GM19438 (cell line): ENCODE data around the gene ANKRD12.
"Not testable (repeated sequence)": the region's sequence is repeated elsewhere in the genome, so short reads cannot be mapped to it uniquely, and the experiment has no call there.

Source experiments
- ATAC-seq: cut with Tn5 transposase; IDR thresholded peaks from one replicate; pipeline ENCODE4 v1.9.1; 2021; ENCODE audit warnings: low read depth; ENCODE audit not compliant: unreplicated experiment

Gene ANKRD12

DNA sequence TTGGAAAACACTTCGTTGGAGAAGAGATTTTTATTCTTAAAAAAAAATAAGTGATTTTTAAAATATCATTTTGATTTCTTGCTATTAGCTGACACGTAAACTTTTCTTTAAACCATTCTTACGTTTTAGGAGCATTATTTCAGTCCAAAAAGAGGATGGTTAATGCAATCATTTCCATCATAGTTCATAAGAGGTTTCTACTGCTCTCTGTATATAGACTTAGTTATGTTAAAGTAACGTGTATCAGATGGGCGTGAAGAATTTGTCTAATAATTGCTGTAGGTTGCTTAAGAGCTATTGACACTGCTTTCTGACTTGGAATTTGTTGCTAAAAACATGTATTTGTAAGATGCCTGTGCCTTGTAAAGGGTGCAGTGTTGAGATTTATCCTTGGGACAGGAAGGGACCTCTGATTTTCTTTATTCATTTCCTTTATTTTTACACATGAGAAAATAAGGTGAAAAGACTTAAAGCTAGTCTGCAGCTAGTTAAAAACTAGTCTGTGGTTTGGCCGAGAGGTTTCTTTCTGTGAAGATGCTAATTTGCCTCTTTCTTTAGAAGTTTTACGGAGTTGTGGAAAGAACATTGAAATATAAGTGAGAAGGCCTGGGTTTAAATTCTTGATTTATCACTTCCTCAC lies 2.9 kb downstream of the ANKRD12 start:
- no peak for ATAC-seq

DNA sequence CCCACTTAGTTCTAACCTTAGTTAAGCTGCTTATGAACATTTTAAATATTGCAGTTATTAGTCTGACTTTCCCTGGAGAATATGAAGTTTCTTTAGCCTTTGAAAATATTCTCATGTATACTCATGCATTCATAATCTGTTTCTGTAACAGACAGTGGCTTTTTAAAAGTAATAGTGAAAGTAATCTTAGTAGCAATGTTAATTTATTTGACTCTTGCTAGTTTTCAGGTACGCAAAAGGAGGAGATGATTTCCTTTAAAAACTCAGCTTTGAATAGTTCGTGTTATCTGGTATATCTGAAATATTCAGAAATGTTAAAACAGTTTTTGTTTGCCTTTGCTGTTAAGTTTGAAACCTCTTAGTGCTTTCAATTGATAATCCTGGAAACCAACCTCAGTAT lies 3.8 kb downstream of the ANKRD12 start:
- ATAC-seq, result no peak

GRCh38 chr18:9140984-9141383 lies 4.4 kb downstream of the ANKRD12 start:
- no peak for ATAC-seq

- ATAC-seq, result no peak
Observed at GRCh38 chr18:9146224-9146623, 9.6 kb downstream of the ANKRD12 start.

- no peak for ATAC-seq
Observed at GRCh38 chr18:9147440-9148202, 11.0 kb downstream of the ANKRD12 start.

DNA sequence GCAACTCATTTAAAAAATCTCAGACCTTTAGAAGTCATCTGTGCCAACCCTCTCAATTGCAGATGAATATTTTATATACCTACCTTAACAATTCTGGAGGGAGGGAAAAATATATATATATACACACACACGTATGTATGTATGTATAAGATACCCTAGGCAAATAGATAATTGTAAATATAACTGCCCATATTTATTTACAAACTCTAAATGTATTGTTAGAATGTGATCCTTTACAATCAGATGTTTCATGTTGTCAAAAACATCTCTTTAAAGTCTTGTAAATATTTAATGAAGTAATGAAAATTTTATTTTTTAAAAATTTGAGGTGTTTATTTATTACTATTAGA lies 11.6 kb downstream of the ANKRD12 start:
- ATAC-seq, result no peak

- no peak for ATAC-seq
Observed at GRCh38 chr18:9150121-9150520, 13.5 kb downstream of the ANKRD12 start.

GRCh38 chr18:9153256-9153655 lies 16.7 kb downstream of the ANKRD12 start:
- no peak for ATAC-seq

- ATAC-seq, result no peak
Observed at GRCh38 chr18:9156604-9157249, 20.1 kb downstream of the ANKRD12 start.

- no peak for ATAC-seq
Observed at GRCh38 chr18:9157806-9158205, 21.2 kb downstream of the ANKRD12 start.

DNA sequence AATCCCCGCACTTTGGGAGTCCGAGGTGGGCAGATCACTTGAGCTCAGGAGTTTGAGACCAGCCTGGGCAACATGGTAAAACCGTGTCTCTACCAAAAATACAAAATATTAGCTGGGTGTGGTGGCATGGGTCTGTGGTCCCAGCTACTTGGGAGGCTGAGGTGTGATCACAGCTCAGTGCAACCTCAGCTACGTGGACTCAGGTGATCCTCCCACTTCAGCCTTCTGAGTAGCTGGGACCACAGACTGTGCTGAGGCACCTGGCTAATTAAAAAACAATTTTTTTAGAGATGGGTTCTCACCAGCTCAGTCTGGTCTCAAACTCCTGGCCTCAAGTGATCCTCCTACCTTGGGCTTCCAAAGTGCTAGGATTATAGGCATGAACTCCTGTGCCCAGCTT lies 23.4 kb downstream of the ANKRD12 start:
- ATAC-seq, result no peak

DNA sequence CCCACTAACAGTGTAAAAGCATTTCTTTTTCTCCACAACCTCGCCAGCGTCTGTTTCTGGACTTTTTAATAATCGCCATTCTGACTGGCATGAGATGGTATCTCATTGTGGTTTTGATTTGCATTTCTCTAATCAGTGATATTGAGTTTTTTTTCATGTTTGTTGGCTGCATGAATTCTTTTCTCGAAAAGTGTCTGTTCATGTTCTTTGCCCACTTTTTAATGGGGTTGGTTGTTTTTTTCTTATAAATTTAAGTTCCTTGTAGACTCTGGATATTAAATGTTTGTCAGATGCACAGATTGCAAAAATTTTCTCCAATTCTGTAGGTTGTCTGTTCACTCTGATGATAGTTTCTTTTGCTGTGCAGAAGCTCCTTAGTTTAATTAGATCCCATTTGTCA lies 26.1 kb downstream of the ANKRD12 start:
- not testable (repeated sequence) for ATAC-seq

DNA sequence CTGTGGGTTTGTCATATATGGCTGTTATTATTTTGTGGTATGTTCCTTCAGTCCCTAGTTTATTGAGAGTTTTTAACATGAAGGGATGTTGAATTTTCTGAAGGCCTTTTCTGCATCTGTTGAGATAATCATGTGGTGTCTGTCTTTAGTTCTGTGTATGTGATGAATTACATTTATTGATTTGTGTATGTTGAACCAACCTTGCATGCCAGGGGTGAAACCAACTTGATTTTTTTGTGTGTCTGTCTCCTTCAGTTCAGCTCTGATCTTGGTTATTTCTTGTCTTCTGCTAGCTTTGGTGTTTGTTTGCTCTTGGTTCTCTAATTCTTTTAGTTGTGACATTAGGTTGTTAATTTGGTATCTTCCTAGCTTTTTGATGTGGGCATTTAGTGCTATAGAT lies 27.6 kb downstream of the ANKRD12 start:
- ATAC-seq, result not testable (repeated sequence)

DNA sequence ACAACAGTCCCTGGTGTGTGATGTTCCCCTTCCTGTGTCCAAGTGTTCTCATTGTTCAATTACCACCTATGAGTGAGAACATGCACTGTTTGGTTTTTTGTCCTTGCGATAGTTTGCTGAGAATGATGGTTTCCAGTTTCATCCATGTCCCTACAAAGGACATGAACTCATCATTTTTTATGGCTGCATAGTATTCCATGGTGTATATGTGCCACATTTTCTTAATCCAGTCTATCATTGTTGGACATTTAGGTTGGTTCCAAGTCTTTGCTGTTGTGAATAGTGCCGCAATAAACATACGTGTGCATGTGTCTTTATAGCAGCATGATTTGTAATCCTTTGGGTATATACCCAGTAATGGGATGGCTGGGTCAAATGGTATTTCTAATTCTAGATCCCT lies 29.3 kb downstream of the ANKRD12 start:
- ATAC-seq, result not testable (repeated sequence)

DNA sequence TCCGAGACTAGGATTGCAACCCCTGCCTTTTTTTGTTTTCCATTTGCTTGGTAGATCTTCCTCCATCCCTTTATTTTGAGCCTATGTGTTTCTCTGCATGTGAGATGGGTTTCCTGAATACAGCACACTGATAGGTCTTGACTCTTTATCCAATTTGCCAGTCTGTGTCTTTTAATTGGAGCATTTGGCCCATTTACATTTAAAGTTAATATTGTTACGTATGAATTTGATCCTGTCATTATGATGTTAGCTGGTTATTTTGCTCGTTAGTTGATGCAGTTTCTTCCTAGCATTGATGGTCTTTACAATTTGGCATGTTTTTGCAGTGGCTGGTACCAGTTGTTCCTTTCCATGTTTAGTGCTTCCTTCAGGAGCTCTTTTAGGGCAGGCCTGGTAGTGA lies 32.9 kb downstream of the ANKRD12 start:
- ATAC-seq, result not testable (repeated sequence)

- not testable (repeated sequence) for ATAC-seq
Observed at GRCh38 chr18:9171919-9172318, 35.3 kb downstream of the ANKRD12 start.

DNA sequence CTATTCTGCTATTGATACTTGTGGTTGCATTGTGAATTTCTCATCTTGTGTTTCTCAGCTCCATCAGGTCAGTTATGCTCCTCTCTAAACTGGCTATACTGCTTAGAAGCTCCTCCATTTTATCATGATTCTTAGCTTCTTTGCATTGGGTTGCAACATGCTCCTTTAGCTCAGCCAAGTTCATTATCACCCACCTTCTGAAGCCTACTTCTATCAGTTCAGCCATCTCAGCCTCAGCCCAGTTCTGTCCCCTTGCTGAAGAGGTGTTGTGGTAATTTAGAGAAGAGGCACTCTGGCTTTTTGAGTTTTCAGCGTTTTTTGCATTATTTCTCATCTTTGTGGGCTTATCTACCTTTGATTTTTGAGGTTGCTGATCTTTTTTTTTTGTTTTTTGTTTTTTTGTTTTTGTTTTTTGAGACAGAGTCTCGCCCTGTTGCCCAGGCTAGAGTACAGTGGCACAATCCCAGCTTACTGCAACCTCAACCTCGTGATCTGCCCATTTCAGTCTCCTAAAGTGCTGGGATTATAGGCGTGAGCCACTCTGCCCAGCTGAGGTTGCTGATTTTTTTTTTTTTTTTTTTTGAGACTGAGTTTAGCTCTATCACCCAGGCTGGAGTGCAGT lies 36.0 kb downstream of the ANKRD12 start:
- no peak for ATAC-seq

- ATAC-seq, result no peak
Observed at GRCh38 chr18:9173770-9174233, 37.2 kb downstream of the ANKRD12 start.

DNA sequence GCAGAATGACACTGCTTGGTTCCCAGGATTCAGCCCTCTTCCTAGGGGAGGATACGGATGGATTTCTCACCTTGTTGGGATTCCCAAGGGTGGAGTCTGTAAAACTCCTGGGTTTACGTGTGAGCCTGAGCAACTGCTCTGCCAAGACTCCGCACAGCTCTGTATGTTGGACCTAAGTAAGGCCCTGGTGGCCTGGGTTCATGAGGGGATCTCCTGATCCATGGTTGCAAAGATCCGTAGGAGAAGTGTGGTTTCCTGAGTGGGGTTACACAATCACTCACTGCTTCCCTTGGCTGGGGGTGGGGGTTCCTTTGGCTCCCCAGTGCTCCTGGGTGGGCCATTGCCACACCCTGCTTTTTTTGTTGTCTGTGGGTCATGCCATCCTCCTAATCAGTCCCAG lies 37.7 kb downstream of the ANKRD12 start:
- no peak for ATAC-seq

DNA sequence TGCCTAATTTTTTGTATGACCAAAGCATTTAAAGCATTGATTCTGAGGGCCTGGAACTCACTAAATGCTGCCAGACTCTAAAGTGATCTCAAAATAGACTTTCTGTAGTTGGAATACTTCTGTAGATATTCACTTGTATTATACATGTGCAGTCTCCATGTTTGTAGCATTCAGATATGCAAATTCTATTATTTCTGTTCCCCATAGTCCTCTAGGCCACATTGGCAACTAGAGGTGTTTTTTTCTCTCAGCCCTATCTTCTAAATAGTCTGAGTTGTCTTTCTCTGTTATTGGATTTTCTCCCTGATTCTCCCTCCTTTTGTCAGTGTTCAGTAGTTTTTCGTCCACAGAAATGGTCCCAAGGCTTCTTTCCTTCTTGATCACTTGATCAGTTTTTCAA lies 38.5 kb downstream of the ANKRD12 start:
- no peak for ATAC-seq

- ATAC-seq, result no peak
Observed at GRCh38 chr18:9177031-9177430, 40.5 kb downstream of the ANKRD12 start.
